Kidney (tissue), 14 donors: ENCODE results near the gene SF3A2. TPM values are rescaled to one million over a fixed set of nuclear protein-coding genes. Genes with fewer than 3 reads are reported as not detected.

ENCODE experiments used
- DNase-seq, 5 donors: peaks; one replicate each; pipeline ENCODE4 v3.0.0-alpha.2; 2013 to 2020
- FAIRE-seq: peaks from 2 replicates; lab custom pipeline; 2012; peaks lifted over from hg19 to GRCh38; lab: Jason Lieb, UNC
- H3K27ac ChIP-seq, 2 donors: one replicate each; pipeline ENCODE4 v1.7.0; 2013; ENCODE audit warnings: low read depth in 2 of 2, low read length in 2 of 2, inconsistent platforms in 1 of 2
- H3K27me3 ChIP-seq: one replicate; pipeline ENCODE4 v1.7.1; 2013; ENCODE audit warnings: low read length, inconsistent platforms; ENCODE audit not compliant: control insufficient read depth, insufficient read depth
- H3K36me3 ChIP-seq, 3 donors: one replicate each; pipeline versions ENCODE4 v1.7.0 to v1.7.1; 2013; ENCODE audit warnings: low read length in 3 of 3, control low read depth in 1 of 3, inconsistent platforms in 1 of 3; ENCODE audit not compliant: insufficient read depth in 3 of 3, control insufficient read depth in 2 of 3
- H3K4me1 ChIP-seq, 3 donors: one replicate each; pipeline versions ENCODE4 v1.7.0 to v1.7.1; 2013; ENCODE audit warnings: low read length in 3 of 3, inconsistent platforms in 1 of 3, low read depth in 1 of 3; ENCODE audit not compliant: control insufficient read depth in 2 of 3, insufficient read depth in 2 of 3
- H3K4me3 ChIP-seq, 3 donors: one replicate each; pipeline versions ENCODE4 v1.7.0 to v1.8.1; 2013; ENCODE audit warnings: low read length in 3 of 3, control low read depth in 1 of 3, inconsistent platforms in 1 of 3
- H3K9ac ChIP-seq, 3 donors: one replicate each; pipeline versions ENCODE4 v1.7.0 to v1.7.1; 2013; ENCODE audit warnings: low read length in 3 of 3, control low read depth in 1 of 3, inconsistent platforms in 1 of 3
- H3K9me3 ChIP-seq, 3 donors: one replicate each; pipeline versions ENCODE4 v1.7.0 to v1.7.1; 2013; ENCODE audit warnings: low read length in 3 of 3, control low read depth in 1 of 3, inconsistent platforms in 1 of 3; ENCODE audit not compliant: control insufficient read depth in 2 of 3, insufficient read depth in 1 of 3
- intact Hi-C: fragments of 100-400 bp; cut with DNase I; formaldehyde crosslinking; loops from one replicate; pipeline ENCODE4 v1.11.1; 2022
- polyA plus RNA-seq: library from polyadenylated mRNA; stranded (reverse); fragments of 350-450 nt; fragmentation: Illumina TruSeq; extraction: RNeasy Lipid Tissue Mini Kit (QIAGEN cat#74804); gene quantifications from one replicate; pipeline ENCODE4 v1.2.3, GENCODE V29; 2014; ENCODE audit warnings: low read depth, low replicate concordance; ENCODE audit not compliant: insufficient read depth
- total RNA-seq: library from RNA; stranded (reverse); fragmentation: NEBNext Ultra II Directional; extraction: Animal tissue kit (Norgen Biotek cat#: 25700); gene quantifications from one replicate; pipeline ENCODE4 v1.2.1, GENCODE V29; 2021
- TF ChIP-seq, protein P1 (sequence below): IDR thresholded peaks from 3 replicates; pipeline ENCODE4 v1.5.1; 2012; ENCODE audit warnings: mild to moderate bottlenecking, moderate library complexity, borderline replicate concordance; ENCODE audit not compliant: insufficient read depth; ENCODE audit errors: extremely low read depth
- donor health status: control.
- donor health status: control.
- donor health status: control.
- donor health status: control.
- donor health status: control.
- donor health status: DM: yes; HTN: yes; CAD: no.
- donor health status: Normal renal cell carcinoma (clear cell type).

The SF3A2 gene
- total and polyA plus RNA-seq, 2 donors from 2014 or later = 25.7 to 64.1 TPM

DNA sequence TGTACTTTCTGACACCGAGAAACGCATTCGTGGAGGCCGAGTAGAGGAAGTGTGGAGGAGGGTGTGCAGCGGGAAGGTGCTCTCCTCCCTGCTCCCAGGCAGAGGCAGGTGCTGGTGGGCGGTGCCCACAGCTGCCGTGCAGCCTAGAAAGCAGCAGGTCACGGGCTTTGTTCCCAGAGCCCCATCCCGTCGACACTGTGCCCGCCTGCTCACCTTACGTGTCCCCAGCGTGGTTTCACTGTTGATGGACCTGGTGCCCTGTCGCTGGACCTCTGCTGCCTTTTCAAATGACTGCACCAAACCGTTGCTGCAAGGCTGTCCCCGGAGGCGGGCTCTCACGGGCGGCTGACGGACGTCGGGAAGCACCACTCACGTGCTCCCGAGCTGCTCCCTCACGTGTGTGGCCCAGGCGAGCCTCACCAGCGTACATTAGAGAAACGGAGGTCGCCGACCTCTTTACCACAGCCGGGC lies 21.3 kb upstream of the SF3A2 start:
- intact Hi-C loops = no loop called here
- FAIRE-seq = no peak
- DNase-seq = peak in 2 of 5 donors; percentile 29 to 38
- Histone ChIP-seq H3K4me1 (peaks cover 0 to 3% (median 0%) of the 10 kb centered on the region in 3 donors), H3K9ac (no peak overlapping the region), H3K9me3 (no peaks in the 10 kb centered on the region), H3K36me3 (peaks cover 0 to 42% (median 17%) of the 10 kb centered on the region in 3 donors), H3K27ac (no peak overlapping the region), H3K4me3 (no peak overlapping the region), H3K27me3 (no peaks in the 10 kb centered on the region)
- TF ChIP-seq, protein P1, sequence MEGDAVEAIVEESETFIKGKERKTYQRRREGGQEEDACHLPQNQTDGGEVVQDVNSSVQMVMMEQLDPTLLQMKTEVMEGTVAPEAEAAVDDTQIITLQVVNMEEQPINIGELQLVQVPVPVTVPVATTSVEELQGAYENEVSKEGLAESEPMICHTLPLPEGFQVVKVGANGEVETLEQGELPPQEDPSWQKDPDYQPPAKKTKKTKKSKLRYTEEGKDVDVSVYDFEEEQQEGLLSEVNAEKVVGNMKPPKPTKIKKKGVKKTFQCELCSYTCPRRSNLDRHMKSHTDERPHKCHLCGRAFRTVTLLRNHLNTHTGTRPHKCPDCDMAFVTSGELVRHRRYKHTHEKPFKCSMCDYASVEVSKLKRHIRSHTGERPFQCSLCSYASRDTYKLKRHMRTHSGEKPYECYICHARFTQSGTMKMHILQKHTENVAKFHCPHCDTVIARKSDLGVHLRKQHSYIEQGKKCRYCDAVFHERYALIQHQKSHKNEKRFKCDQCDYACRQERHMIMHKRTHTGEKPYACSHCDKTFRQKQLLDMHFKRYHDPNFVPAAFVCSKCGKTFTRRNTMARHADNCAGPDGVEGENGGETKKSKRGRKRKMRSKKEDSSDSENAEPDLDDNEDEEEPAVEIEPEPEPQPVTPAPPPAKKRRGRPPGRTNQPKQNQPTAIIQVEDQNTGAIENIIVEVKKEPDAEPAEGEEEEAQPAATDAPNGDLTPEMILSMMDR = no peak

DNA sequence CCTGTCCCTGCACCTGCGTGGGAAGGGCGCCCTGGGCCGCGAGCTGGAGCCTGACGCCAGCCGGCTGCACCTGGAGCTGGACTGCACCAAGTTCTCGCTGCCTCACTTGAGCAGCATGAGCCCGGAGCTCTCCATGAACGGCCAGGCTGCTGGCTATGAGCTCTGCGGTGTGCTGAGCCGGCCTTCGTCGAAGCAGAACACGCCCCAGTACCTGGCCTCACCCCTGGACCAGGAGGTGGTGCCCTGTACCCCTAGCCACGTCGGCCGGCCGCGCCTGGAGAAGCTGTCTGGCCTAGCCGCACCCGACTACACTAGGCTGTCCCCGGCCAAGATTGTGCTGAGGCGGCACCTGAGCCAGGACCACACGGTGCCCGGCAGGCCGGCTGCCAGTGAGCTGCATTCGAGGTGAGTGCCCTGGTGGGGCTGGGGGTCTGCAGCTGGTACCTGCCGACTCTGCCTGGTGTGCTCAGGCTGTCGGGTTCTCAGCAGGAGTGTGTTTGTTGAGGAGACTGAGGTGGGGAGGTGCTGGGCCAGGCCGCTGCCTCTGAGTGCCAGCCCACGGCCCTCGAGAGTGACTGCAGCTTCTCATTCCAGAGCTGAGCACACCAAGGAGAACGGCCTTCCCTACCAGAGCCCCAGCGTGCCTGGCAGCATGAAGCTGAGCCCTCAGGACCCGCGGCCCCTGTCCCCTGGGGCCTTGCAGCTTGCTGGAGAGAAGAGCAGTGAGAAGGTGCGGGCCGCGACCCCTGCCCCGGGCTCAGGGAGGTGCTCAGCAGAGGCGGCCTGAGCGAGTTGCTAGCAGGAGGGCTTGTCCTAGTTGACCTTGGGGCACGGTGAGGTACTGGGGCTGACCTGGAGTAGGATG lies 20.0 kb upstream of the SF3A2 start:
- H3K4me3 ChIP-seq = no peak overlapping the region
- no peak overlapping the region for H3K9ac ChIP-seq
- FAIRE-seq (no peak), DNase-seq (no peak)
- no peaks in the 10 kb centered on the region for H3K27me3 ChIP-seq
- intact Hi-C loops = no loop called here
- H3K9me3 ChIP-seq = no peaks in the 10 kb centered on the region
- H3K27ac ChIP-seq = no peak overlapping the region
- peaks cover 0 to 6% (median 0%) of the 10 kb centered on the region in 3 donors for H3K4me1 ChIP-seq
- TF ChIP-seq, protein P1 = no peak
- H3K36me3 ChIP-seq = peaks cover 0 to 35% (median 17%) of the 10 kb centered on the region in 3 donors

DNA sequence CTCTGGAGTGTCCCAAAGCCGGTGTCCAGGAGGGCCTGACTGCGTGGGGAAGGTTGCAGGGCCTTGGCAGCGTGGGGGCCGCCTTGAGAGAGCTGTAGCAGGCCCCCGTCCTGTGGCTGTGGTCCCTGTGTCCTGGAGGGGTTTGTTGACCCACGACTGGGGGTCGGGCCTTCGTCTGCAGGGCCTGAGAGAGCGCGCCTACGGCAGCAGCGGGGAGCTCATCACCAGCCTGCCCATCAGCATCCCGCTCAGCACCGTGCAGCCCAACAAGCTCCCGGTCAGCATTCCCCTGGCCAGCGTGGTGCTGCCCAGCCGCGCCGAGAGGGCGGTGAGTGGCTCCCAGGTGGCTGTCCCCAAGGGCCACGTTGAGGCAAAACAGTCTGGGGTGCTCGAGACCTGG lies 19.0 kb upstream of the SF3A2 start:
- DNase-seq (no peak), FAIRE-seq (no peak)
- Histone ChIP-seq H3K27me3 (no peaks in the 10 kb centered on the region), H3K27ac (no peak overlapping the region), H3K9me3 (no peaks in the 10 kb centered on the region), H3K9ac (no peak overlapping the region), H3K4me1 (peaks cover 0 to 4% (median 0%) of the 10 kb centered on the region in 3 donors), H3K4me3 (no peak overlapping the region), H3K36me3 (peaks cover 0 to 29% (median 13%) of the 10 kb centered on the region in 3 donors)
- intact Hi-C loops = no loop called here
- TF ChIP-seq, protein P1 = no peak
